ENCODE data around the gene GATAD2B.
A peak's percentile ranks its signal among the peaks of the same experiment; 100 is the strongest.
"Not testable (repeated sequence)": the region's sequence is repeated elsewhere in the genome, so short reads cannot be mapped to it uniquely, and the experiment has no call there.

GATAD2B gene

DNA sequence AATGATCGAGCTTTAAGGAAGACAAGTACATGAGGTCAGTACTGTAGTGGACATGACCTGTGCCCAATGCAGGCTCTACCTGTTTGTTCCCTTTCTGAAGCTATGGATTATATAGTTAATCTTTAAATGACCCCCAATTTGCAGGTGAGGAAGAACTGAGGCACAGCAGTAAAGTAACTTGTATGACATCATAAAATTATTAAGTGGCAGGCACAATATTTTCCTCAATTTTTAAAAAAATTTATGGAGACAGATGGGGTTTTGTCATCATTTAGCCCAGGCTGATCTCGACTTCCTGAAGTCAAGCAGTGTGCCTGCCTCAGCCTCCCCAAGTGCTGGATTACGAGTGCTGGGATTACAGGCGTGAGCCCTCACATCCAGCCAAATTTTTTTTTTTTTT is 3.6 kb upstream of the GATAD2B start:
- H3K9me3 Mint-ChIP-seq = no peaks in the 10 kb centered on the region
- no peak overlapping the region for H3K27ac Mint-ChIP-seq
- no peak overlapping the region for H3K4me3 Mint-ChIP-seq
- peaks cover 28% of the 10 kb centered on the region for H3K4me1 Mint-ChIP-seq
- ATAC-seq (no peak), DNase-seq (no peak)
- H3K27me3 Mint-ChIP-seq = no peaks in the 10 kb centered on the region

DNA sequence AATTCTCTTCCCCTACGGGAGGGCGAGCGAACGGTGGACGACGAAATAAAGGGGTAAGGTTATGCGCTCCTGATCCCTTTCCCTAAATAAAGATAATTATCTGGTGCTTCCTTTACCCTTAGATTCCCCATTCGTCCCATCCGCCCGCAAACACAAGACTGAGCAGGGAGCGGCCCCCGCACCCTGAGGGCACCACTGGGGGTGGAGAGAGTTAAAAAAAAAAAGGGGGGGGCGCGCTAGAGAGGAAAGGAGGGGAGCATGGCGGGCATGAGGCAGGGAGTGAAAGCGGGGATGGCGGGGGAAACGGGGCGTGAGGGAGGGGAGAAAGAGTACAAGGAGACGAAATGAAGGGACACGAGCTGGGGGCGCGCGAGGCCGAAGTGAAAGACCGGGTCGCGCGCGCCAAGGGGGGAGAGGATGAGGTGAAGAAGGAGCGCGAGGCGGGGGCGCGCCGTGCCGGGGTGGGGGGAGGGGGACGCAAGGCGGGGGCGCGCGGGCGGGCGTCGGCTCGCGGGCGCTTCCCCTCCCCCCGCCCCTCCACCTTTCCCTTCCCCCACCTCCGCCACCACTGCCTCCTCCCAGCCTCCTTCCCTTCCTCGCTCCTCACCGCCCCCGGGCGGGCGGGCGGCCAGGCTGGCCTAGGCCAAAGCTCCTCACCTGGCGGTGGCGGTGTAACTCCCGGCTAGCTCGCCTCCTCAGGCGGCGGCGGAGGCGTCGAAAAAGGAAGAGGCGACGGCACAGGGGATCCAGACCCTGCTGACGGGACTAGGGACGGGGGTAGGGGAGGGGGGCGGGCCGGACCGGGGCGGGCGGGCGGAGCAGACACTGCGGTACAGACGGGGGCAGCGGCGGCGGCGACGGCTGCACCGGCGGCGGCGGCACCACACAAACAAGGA is 448 bp downstream of the GATAD2B start:
- peak in 1 of 2 donors; percentile 89 for DNase-seq
- H3K27me3 Mint-ChIP-seq = no peaks in the 10 kb centered on the region
- ATAC-seq = peak; percentile 61
- peak overlapping the region; percentile 75 to 89 for H3K4me3 Mint-ChIP-seq
- H3K9me3 Mint-ChIP-seq = no peaks in the 10 kb centered on the region
- peak overlapping the region; percentile 97 to 99 for H3K27ac Mint-ChIP-seq
- H3K4me1 Mint-ChIP-seq = peaks cover 50% of the 10 kb centered on the region

DNA sequence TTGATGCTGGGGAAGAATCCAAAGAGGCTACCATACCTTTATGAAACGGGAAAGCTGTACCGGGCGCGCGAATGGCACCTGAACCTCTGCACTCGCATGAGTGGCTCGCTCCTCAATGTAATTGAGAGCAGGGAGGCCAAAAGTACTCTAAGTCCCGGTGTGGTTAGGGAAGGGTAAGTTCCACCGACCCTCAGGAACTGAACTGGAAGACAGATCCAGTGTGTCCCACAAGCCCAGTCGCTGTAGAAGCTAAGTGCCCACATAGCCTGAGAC is 1.0 kb downstream of the GATAD2B start:
- DNase-seq (no peak), ATAC-seq (no peak)
- peak overlapping the region; percentile 96 to 97 for H3K27ac Mint-ChIP-seq

DNA sequence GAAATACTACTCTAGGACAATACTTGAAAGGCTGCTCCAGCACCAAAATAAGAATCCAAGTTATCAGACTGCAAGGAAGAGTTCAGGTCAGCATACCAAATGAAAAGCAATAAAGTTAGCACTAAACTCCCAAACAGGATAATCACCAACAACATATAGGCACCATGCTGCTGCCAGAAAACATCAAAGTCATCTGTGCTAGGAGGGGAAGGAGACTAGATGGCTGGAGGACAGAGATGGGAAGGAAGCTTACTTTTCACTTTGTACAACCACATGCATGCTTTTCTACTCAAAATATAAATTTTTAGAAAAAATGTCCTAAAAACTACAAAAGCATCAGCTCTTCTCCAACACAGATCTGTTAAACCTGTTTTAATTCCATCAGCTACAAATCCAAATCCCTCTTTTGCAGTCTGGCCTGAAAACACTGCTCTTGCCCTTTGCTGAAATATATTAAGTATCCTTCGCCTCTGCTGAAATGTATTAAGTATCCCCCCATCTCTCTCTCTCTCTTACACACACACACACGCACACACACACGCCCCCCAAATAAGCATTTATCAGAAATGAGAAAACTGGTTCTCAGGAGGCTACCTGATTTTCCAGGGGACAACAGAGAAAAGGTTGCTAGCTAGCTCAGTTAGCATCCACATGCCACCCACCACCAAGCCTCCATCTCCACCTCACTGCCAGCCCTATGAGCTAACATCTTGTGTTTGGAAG is 1.5 kb downstream of the GATAD2B start:
- H3K9me3 Mint-ChIP-seq = no peaks in the 10 kb centered on the region
- H3K4me1 Mint-ChIP-seq = peaks cover 55% of the 10 kb centered on the region
- no peak for DNase-seq
- peak overlapping the region; percentile 75 to 89 for H3K4me3 Mint-ChIP-seq
- no peaks in the 10 kb centered on the region for H3K27me3 Mint-ChIP-seq
- no peak for ATAC-seq
- peak overlapping the region; percentile 1 to 97 for H3K27ac Mint-ChIP-seq

More for the DNA sequence above, 1.0 kb downstream of the GATAD2B start:
- Mint-ChIP-seq H3K9me3 (no peaks in the 10 kb centered on the region), H3K4me1 (peaks cover 51% of the 10 kb centered on the region), H3K27me3 (no peaks in the 10 kb centered on the region), H3K4me3 (peak overlapping the region; percentile 75 to 89)

DNA sequence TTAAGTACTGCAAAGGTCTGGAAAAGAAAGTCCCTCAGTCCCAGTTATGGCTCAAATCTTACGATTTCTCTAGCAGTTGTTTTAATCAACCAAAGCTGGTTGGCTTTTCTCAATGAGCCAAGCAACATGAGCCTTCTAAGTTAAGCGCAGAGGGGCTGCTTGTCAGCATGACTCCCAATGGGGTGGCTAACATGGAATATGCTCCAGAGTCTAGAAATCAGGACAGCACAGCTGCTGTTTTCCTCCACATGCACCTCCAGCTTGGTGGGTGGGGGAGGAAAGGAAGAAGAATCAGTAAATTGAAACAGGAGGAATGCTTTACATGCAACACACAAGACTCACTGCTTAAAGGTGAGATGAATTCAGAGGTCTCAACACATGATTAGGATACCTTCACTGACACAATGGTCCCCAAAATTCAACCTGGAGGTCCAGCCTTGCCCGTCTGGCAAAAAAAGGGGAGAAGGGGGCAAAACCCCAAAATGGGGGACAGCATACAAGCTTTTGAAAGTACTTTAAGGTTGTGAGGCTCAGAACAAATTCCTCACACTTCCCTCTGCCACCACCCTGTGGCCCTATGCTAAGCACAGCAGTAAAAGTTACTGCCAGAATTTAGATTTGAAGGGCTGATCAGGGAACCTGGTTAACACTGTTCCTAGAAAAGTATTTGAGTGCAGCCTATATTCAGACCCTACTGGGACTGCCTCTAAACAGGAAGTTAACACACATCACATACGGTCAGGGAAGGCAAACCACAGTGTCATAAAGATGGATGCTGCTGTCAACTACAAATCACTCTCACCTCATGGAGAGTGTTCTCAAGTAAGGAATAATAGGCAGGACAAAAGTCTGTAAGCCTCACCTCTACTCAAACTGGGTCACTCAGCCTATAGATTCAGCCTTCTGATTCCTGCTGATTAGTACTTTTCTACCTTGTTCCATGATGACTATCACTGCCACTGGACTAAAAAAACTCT is 2.6 kb downstream of the GATAD2B start:
- H3K9me3 Mint-ChIP-seq = no peaks in the 10 kb centered on the region
- H3K27me3 Mint-ChIP-seq = no peaks in the 10 kb centered on the region
- peaks cover 64% of the 10 kb centered on the region for H3K4me1 Mint-ChIP-seq
- H3K4me3 Mint-ChIP-seq = peak overlapping the region; percentile 75 to 89
- no peak for DNase-seq
- no peak for ATAC-seq
- H3K27ac Mint-ChIP-seq = peak overlapping the region in 1 of 2 donors; percentile 95

DNA sequence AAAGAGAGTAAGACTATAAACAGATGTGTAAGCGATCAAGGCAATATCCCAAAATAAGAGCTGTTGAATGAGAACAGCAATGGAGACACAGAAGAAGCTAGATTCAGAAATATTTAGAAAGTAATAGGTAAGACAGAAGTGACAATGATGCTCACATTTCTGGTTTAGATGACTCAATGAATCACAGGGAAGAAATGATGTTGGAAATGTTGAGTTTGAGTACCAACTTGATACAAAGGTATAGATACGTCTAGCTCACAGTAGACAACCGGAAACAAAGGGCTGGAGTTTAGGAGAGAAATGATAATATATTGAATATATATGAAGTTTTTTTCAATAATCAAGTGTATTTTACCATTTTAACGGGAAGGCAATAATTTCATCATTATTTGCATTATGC is 6.5 kb downstream of the GATAD2B start:
- H3K27me3 Mint-ChIP-seq = no peaks in the 10 kb centered on the region
- H3K4me1 Mint-ChIP-seq = peaks cover 72% of the 10 kb centered on the region
- no peaks in the 10 kb centered on the region for H3K9me3 Mint-ChIP-seq
- no peak for DNase-seq
- peak overlapping the region in 1 of 2 donors; percentile 41 for H3K27ac Mint-ChIP-seq
- ATAC-seq = no peak
- no peak overlapping the region for H3K4me3 Mint-ChIP-seq

DNA sequence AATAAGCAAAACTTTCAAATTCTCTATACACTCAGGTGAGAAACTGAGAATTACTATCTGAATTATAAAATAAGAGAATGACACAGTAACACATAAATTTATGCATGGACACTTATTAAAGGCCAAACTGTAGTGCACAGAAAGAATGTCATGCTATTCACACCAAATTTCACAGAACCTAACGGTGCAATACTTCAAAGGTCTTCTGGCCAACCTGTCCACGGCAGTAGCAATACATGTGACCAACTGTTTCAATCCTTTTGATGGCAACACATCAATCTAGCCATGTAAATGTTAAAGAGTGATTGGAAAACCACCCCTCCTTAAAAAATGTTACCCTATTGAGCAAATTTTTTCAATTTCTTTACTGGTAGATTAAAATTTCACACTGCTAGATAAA is 10.4 kb downstream of the GATAD2B start:
- ATAC-seq (no peak), DNase-seq (no peak)
- Mint-ChIP-seq H3K4me1 (peaks cover 42% of the 10 kb centered on the region), H3K9me3 (no peaks in the 10 kb centered on the region), H3K27me3 (no peaks in the 10 kb centered on the region), H3K27ac (peak overlapping the region in 1 of 2 donors; percentile 6), H3K4me3 (no peak overlapping the region)

DNA sequence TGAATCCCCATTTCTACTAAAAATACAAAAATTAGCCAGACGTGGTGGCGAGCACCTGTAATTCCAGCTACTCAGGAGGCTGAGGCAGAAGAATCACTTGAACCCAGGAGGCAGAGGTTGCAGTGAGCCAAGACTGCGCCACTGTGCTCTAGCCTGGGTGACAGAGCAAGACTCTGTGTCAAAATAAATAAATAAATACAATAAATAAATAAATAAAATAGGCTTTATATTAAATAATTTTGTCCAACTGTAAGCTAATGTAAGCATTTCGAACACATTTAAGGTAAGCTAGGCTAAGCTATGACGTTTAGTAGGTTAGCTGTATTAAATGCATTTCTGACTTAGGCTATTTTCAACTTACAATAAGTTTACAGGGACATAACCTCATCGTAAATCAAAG is 12.2 kb downstream of the GATAD2B start:
- H3K9me3 Mint-ChIP-seq, H3K4me3 Mint-ChIP-seq, ATAC-seq, DNase-seq, H3K27ac Mint-ChIP-seq, H3K27me3 Mint-ChIP-seq: not testable (repeated sequence)
- H3K4me1 Mint-ChIP-seq = peaks cover 48% of the 10 kb centered on the region

DNA sequence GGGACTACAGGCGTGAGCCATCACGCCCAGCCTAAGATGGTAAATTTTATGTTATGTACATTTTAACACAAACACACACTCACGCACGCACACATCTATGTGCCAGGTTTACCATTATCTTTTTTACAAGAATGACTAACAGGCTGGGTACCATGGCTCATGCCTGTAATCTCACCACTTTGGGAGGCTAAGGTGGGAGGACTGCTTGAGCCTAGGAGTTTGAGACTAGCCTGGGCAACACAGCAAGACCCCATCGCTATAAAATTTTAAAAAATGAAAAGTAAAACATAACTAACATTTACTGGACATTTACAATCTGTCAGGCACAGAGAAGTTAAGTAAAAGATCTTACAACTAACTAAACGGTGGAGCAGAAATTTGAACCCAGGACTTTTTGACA is 14.7 kb downstream of the GATAD2B start:
- ATAC-seq = no peak
- no peaks in the 10 kb centered on the region for H3K9me3 Mint-ChIP-seq
- no peak for DNase-seq
- no peak overlapping the region for H3K27ac Mint-ChIP-seq
- H3K27me3 Mint-ChIP-seq = no peaks in the 10 kb centered on the region
- no peak overlapping the region for H3K4me3 Mint-ChIP-seq
- H3K4me1 Mint-ChIP-seq = peaks cover 57% of the 10 kb centered on the region

DNA sequence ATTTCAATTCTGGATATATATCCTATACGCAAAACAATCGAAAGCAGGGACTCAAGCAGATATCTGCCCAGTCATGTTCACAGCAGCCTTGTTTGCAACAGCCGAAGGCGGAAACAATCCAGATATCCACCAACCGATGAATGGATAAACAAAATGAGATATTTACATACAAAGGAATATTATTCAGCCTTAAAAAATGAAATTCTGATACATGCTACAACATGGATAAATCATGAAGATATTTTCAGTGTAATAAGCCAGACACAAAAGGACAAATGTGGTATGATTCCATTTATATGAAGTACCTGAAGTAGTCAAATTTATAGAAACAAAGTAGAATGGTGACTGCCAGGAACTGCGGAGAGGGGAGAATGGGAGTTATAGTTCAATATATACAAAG is 15.6 kb downstream of the GATAD2B start:
- H3K4me3 Mint-ChIP-seq = no peak overlapping the region
- ATAC-seq = no peak
- H3K9me3 Mint-ChIP-seq = no peaks in the 10 kb centered on the region
- DNase-seq = no peak
- no peaks in the 10 kb centered on the region for H3K27me3 Mint-ChIP-seq
- peak overlapping the region in 1 of 2 donors; percentile 54 for H3K27ac Mint-ChIP-seq
- peaks cover 56% of the 10 kb centered on the region for H3K4me1 Mint-ChIP-seq

DNA sequence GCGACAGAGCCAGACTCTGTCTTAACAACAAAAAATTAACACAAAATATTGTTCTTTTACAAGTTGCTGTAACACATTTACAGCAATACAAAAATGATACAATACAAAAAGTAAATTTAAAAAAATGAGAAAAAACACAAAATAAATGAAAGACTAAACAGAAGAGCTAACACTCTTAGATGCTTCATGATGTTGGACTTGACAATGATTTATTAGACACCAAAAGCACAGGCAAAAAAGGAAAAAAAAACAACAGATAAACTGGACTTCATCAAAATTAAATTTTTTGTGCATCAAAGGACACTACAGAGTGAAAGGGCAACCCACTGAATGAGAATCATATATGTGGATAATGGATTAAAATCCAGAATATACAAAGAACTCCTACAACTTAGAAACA is 16.4 kb downstream of the GATAD2B start:
- H3K4me1 Mint-ChIP-seq = peaks cover 49% of the 10 kb centered on the region
- peak overlapping the region in 1 of 2 donors; percentile 23 for H3K27ac Mint-ChIP-seq
- H3K9me3 Mint-ChIP-seq = no peaks in the 10 kb centered on the region
- H3K27me3 Mint-ChIP-seq = no peaks in the 10 kb centered on the region
- no peak overlapping the region for H3K4me3 Mint-ChIP-seq
- ATAC-seq (no peak), DNase-seq (no peak)

DNA sequence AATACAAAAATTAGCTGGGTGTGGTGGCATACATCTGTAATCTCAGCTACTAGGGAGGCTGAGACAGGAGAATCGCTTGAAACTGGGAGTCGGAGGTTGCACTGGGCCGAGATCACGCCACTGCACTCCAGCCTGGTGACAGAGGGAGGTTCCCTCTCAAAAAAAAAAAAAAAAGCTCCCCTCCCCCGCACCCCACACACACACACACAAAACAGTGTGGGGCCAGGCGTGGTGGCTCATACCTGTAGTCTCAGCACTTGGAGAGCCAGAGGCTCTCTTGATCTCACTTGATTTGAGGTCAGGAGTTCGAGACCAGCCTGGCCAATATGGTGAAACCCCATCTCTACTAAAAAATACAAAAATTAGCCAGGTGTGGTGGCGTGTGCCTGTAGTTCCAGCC is 16.9 kb downstream of the GATAD2B start:
- peak overlapping the region in 1 of 2 donors; percentile 15 for H3K4me3 Mint-ChIP-seq
- DNase-seq = not testable (repeated sequence)

DNA sequence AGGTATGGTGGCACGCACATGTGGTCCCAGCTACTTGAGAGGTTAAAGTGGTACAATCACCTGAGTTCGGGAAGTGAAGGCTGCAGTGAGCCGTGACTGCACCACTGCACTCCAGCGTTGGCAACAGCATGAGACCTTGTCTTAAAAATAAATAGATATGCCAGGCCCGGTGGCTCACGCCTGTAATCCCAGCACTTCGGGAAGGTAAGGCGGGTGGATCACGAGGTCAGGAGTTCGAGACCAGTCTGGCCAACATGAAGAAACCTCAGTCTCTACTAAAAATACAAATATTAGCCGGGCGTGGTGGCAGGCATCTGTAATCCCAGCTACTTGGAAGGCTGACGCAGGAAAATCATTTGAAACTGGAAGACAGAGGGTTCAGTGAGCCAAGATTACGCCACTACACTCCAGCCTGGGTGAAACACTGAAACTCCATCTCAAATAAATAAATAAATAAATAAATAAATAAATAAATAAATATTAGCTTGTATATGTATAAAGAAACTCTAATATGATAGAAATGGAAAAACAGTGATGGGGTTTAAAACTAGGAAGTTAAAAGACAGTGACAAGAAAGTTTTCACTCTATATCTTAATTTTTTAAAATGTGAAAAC is 18.8 kb downstream of the GATAD2B start:
- ATAC-seq = no peak
- no peak overlapping the region for H3K4me3 Mint-ChIP-seq
- no peak for DNase-seq
- no peaks in the 10 kb centered on the region for H3K27me3 Mint-ChIP-seq
- H3K9me3 Mint-ChIP-seq = no peaks in the 10 kb centered on the region
- H3K4me1 Mint-ChIP-seq = peaks cover 43% of the 10 kb centered on the region
- H3K27ac Mint-ChIP-seq = no peak overlapping the region

More for the DNA sequence above, 16.9 kb downstream of the GATAD2B start:
- Mint-ChIP-seq H3K27ac (peak overlapping the region in 1 of 2 donors; percentile 23), H3K4me1 (peaks cover 44% of the 10 kb centered on the region)
- H3K9me3 Mint-ChIP-seq, H3K27me3 Mint-ChIP-seq: not testable (repeated sequence)
- ATAC-seq = peak; percentile 52

DNA sequence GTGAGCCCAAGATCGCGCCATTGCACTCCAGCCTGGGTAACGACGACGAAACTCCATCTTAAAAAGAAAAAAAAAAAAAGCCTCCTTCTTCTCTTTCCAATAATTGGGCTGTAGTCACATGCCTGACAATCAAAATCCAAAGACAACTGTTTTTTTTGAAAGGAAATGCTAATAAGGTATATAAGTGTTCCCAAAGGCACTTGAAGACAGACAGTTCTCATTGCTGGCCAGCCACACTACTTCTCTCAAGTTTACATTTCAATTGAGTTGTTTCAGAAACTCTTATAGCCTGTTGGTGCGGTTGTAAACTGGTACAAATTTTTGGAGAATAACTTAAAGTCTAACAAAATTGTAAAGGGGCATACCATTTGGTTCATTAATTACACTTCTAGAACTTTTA is 23.3 kb downstream of the GATAD2B start:
- no peak overlapping the region for H3K27ac Mint-ChIP-seq
- H3K9me3 Mint-ChIP-seq = no peaks in the 10 kb centered on the region
- ATAC-seq = no peak
- no peak for DNase-seq
- no peaks in the 10 kb centered on the region for H3K27me3 Mint-ChIP-seq
- H3K4me3 Mint-ChIP-seq = no peak overlapping the region
- peaks cover 18% of the 10 kb centered on the region for H3K4me1 Mint-ChIP-seq

DNA sequence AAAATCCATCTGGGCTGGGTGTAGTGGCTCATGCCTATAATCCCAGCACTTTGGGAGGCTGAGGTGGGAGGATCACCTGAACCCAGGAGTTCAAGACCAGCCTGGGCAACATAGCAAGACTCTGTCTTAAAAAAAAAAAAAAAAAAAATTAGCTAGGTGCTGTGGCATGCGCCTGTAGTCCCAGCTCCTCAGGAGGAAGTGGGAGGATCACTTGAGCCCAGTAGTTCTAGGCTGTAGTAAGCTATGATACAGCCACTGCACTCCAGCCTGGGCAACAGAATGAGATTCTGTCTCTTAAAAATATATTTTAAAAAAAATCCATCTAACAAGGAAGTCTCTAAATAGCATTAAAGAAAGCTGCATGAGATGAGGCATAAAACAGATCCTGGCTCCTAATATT is 26.9 kb downstream of the GATAD2B start:
- not testable (repeated sequence) for H3K27me3 Mint-ChIP-seq, H3K9me3 Mint-ChIP-seq, H3K27ac Mint-ChIP-seq, H3K4me1 Mint-ChIP-seq, DNase-seq, ATAC-seq, H3K4me3 Mint-ChIP-seq
